Type B pancreatic cell (in vitro differentiated cells): ENCODE results near the gene CACNA1C. TPM values are rescaled to one million over a fixed set of nuclear protein-coding genes. Genes with fewer than 3 reads are reported as not detected.

Source experiments
- DNase-seq: peaks from one replicate; pipeline ENCODE4 v3.0.0; 2021; ENCODE audit warnings: mixed read lengths; ENCODE audit not compliant: unreplicated experiment; ENCODE audit errors: extremely low spot score
- H3K27ac Mint-ChIP-seq: 2 replicates; pipeline ENCODE4 v1.8.0; 2021; ENCODE audit warnings: mild to moderate bottlenecking, mixed read lengths
- H3K27me3 Mint-ChIP-seq: 2 replicates; pipeline ENCODE4 v1.8.0; 2021; ENCODE audit warnings: mixed read lengths
- H3K36me3 Mint-ChIP-seq: 2 replicates; pipeline ENCODE4 v1.8.0; 2021; ENCODE audit warnings: mixed read lengths
- H3K4me1 Mint-ChIP-seq: one replicate; pipeline ENCODE4 v1.8.0; 2021; ENCODE audit warnings: mixed read lengths; ENCODE audit not compliant: unreplicated experiment
- H3K4me3 Mint-ChIP-seq: 2 replicates; pipeline ENCODE4 v1.8.0; 2021; ENCODE audit warnings: mild to moderate bottlenecking, mixed read lengths
- H3K9me3 Mint-ChIP-seq: 2 replicates; pipeline ENCODE4 v1.8.0; 2021; ENCODE audit warnings: mixed read lengths
- total RNA-seq: library from RNA; stranded (reverse); gene quantifications from 2 replicates; pipeline ENCODE4 v1.2.1, GENCODE V29; 2021; ENCODE audit warnings: low replicate concordance
- TF ChIP-seq, protein P1 (sequence below): fragments of 200-600 bp; sonication (generic); conservative IDR thresholded peaks from 2 replicates; pipeline ENCODE4 v1.5.0; 2021; ENCODE audit warnings: antibody characterized with exemption, mild to moderate bottlenecking

The CACNA1C gene
- total RNA-seq, 1 donor from 2014 or later = 14.3 TPM

- Mint-ChIP-seq H3K4me3 (no peak overlapping the region), H3K9me3 (no peaks in the 10 kb centered on the region), H3K27me3 (peaks cover 17% of the 10 kb centered on the region), H3K36me3 (peaks cover 28% of the 10 kb centered on the region), H3K4me1 (no peaks in the 10 kb centered on the region), H3K27ac (no peak overlapping the region)
- TF ChIP-seq, protein P1, sequence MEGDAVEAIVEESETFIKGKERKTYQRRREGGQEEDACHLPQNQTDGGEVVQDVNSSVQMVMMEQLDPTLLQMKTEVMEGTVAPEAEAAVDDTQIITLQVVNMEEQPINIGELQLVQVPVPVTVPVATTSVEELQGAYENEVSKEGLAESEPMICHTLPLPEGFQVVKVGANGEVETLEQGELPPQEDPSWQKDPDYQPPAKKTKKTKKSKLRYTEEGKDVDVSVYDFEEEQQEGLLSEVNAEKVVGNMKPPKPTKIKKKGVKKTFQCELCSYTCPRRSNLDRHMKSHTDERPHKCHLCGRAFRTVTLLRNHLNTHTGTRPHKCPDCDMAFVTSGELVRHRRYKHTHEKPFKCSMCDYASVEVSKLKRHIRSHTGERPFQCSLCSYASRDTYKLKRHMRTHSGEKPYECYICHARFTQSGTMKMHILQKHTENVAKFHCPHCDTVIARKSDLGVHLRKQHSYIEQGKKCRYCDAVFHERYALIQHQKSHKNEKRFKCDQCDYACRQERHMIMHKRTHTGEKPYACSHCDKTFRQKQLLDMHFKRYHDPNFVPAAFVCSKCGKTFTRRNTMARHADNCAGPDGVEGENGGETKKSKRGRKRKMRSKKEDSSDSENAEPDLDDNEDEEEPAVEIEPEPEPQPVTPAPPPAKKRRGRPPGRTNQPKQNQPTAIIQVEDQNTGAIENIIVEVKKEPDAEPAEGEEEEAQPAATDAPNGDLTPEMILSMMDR = no peak
- DNase-seq = no peak
These were observed 504.8 kb downstream of the CACNA1C start for GRCh38 chr12:2557597-2557996.

DNA sequence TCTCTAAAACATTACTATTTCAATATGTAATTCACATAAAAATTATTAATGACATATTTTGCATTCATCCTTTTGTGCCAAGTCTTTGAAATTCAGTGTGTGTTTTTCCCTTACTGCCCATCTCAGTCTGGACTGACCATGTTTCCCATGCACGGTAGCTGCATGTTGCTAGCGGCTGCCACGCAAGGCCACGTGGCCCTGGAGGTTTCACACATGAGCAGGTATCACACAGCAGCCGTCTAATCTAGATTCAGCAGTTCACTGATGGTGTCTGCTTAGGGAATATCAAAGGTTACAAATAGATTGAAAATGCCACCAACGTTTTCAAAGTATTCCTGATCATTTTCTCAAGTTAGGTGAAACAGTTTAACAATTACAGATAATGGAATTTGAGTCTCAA lies 507.1 kb downstream of the CACNA1C start:
- H3K27ac Mint-ChIP-seq = no peak overlapping the region
- peaks cover 14% of the 10 kb centered on the region for H3K27me3 Mint-ChIP-seq
- no peak overlapping the region for H3K4me3 Mint-ChIP-seq
- H3K4me1 Mint-ChIP-seq = no peaks in the 10 kb centered on the region
- peaks cover 25% of the 10 kb centered on the region for H3K36me3 Mint-ChIP-seq
- TF ChIP-seq, protein P1 = no peak
- no peak for DNase-seq
- H3K9me3 Mint-ChIP-seq = no peaks in the 10 kb centered on the region

DNA sequence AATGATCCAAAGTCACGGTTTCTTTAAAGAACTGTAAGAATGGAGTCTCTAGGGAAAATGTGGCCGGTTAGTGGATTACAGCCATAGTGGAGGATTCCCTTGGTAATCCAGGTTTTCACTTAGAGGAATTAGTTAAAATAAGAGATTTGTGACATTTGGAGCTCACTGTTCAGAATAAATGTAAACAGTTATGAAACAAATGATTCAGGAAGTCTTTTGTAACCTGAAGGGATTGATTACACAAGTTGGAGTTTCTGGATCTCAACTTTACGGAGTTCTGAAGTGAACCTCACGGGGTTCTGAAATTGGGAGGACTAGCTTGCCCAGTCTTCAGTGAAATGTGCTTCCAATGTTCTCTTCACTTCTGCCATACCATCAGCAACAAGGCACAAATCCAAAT lies 507.6 kb downstream of the CACNA1C start:
- TF ChIP-seq, protein P1 = no peak
- no peak overlapping the region for H3K27ac Mint-ChIP-seq
- DNase-seq = no peak
- peaks cover 14% of the 10 kb centered on the region for H3K27me3 Mint-ChIP-seq
- H3K4me3 Mint-ChIP-seq = no peak overlapping the region
- peaks cover 25% of the 10 kb centered on the region for H3K36me3 Mint-ChIP-seq
- H3K4me1 Mint-ChIP-seq = no peaks in the 10 kb centered on the region
- no peaks in the 10 kb centered on the region for H3K9me3 Mint-ChIP-seq

- no peak overlapping the region for H3K4me3 Mint-ChIP-seq
- H3K4me1 Mint-ChIP-seq = no peaks in the 10 kb centered on the region
- H3K9me3 Mint-ChIP-seq = no peaks in the 10 kb centered on the region
- DNase-seq = no peak
- peaks cover 24% of the 10 kb centered on the region for H3K36me3 Mint-ChIP-seq
- TF ChIP-seq, protein P1 = no peak
- H3K27me3 Mint-ChIP-seq = peaks cover 9% of the 10 kb centered on the region
- no peak overlapping the region for H3K27ac Mint-ChIP-seq
These were observed 508.6 kb downstream of the CACNA1C start for GRCh38 chr12:2561367-2561766.

- DNase-seq = no peak
- no peaks in the 10 kb centered on the region for H3K4me1 Mint-ChIP-seq
- H3K36me3 Mint-ChIP-seq = peaks cover 17% of the 10 kb centered on the region
- no peak overlapping the region for H3K27ac Mint-ChIP-seq
- peaks cover 2% of the 10 kb centered on the region for H3K27me3 Mint-ChIP-seq
- TF ChIP-seq, protein P1 = no peak
- H3K4me3 Mint-ChIP-seq = no peak overlapping the region
- H3K9me3 Mint-ChIP-seq = no peaks in the 10 kb centered on the region
These were observed 509.6 kb downstream of the CACNA1C start for GRCh38 chr12:2562400-2562799.

DNA sequence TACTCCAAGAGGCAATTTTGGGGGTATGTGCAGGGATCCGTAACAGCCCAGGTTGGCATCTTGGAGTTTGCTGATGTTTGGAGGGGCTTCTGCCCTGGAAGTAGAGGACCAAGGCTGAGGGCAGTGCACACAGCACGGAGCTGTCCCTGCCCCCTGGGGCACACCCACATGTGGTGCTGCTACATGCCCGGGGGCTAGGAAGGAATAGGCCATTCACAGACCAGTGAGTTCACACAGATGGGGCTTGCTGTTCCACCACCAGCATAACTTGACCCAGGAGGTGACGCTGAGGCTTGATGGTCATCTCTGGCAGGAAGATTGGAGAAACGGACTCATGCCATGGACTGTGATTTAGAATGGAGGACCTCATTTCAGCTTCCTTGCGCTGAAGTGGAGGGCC lies 510.9 kb downstream of the CACNA1C start:
- Mint-ChIP-seq H3K4me1 (no peaks in the 10 kb centered on the region), H3K27me3 (no peaks in the 10 kb centered on the region), H3K36me3 (peaks cover 11% of the 10 kb centered on the region), H3K27ac (no peak overlapping the region), H3K4me3 (no peak overlapping the region), H3K9me3 (no peaks in the 10 kb centered on the region)
- TF ChIP-seq, protein P1 = no peak
- no peak for DNase-seq
